Breast epithelium (tissue), 4 donors: ENCODE results near the gene RNF4. TPM values are rescaled to one million over a fixed set of nuclear protein-coding genes. Genes with fewer than 3 reads are reported as not detected.

Source experiments
- DNase-seq, 2 donors: peaks; one replicate each; pipeline ENCODE4 v3.0.0-alpha.2; 2019; ENCODE audit warnings: low spot score in 2 of 2
- H3K27ac ChIP-seq, 2 donors: fragments of 200-600 bp; sonication (generic) in 1 of 2; one replicate each; pipeline ENCODE4 v1.5.1; 2016 to 2019; ENCODE audit warnings: mild to moderate bottlenecking in 1 of 2
- H3K27me3 ChIP-seq, 2 donors: fragments of 200-600 bp; sonication (generic) in 1 of 2; one replicate each; pipeline versions ENCODE4 v1.5.1 to v1.6.0; 2017 to 2019; ENCODE audit warnings: control low read depth in 1 of 2, mild to moderate bottlenecking in 1 of 2
- H3K36me3 ChIP-seq: fragments of 200-600 bp; one replicate; pipeline ENCODE4 v1.5.1; 2019
- H3K4me1 ChIP-seq, 2 donors: fragments of 200-600 bp; sonication (generic); one replicate each; pipeline ENCODE4 v1.5.1; 2016 to 2019; ENCODE audit warnings: control low read depth in 1 of 2
- H3K4me3 ChIP-seq, 3 donors: fragments of 200-600 bp; sonication (generic); 1 replicate in 2 of 3; 2 replicates in 1 of 3; pipeline ENCODE4 v1.5.1; 2016 to 2019; ENCODE audit warnings: mild to moderate bottlenecking in 3 of 3, moderate library complexity in 2 of 3
- H3K9me3 ChIP-seq, 2 donors: fragments of 200-600 bp; sonication (generic) in 1 of 2; one replicate each; pipeline ENCODE4 v1.5.1; 2016 to 2019; ENCODE audit warnings: control low read depth in 1 of 2
- POLR2A ChIP-seq: fragments of 450-650 bp; IDR thresholded peaks from one replicate; pipeline ENCODE4 v1.6.1; 2016; ENCODE audit warnings: antibody characterized with exemption, mild to moderate bottlenecking, moderate library complexity
- POLR2AphosphoS5 ChIP-seq, 3 donors: sonication (generic); formaldehyde crosslinking; IDR thresholded peaks; one replicate each; pipeline ENCODE4 v1.6.1; 2017; ENCODE audit warnings: antibody characterized with exemption in 3 of 3
- intact Hi-C: fragments of 100-400 bp; cut with DNase I; formaldehyde crosslinking; loops from one replicate; pipeline ENCODE4 v1.15.1; 2023; ENCODE audit warnings: low total_unique reads
- total RNA-seq, 3 donors: library from RNA; depleted of rRNA; stranded (reverse); fragments of >200 nt; gene quantifications; one replicate each; pipeline ENCODE4 v1.1.0, GENCODE V29; 2016
- TF ChIP-seq, protein P1 (sequence below), 3 donors: fragments of 450-650 bp; IDR thresholded peaks; one replicate each; pipeline ENCODE4 v1.5.1; 2016 to 2017; ENCODE audit warnings: antibody characterized with exemption in 3 of 3, mild to moderate bottlenecking in 3 of 3, moderate library complexity in 3 of 3

RNF4 gene
- total RNA-seq, 3 donors from 2014 or later = 35.7 to 52.7 (median 40.8) TPM

DNA sequence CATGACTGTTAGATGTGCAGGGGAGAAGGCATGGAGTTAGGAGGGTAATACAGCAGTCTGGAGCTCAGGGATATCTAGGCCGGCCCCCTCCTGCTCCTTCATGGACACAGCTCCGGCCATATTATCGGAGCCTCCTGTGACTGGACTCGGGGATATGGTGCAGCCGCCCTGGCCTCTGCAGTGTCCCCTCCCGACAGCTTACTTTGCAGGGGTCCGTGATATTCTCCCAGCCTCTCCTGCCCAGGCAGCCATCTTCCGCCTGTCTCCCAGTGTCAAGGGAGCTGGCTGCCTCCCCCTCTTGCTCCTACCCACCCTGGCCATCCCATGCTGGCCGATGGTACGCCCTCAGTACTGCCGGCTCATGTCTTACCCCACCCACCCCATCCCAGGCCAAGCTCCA is 19.9 kb upstream of the RNF4 start:
- DNase-seq = no peak
- Histone ChIP-seq H3K36me3 (no peaks in the 10 kb centered on the region), H3K27ac (no peak overlapping the region), H3K4me1 (no peaks in the 10 kb centered on the region), H3K4me3 (no peak overlapping the region), H3K9me3 (no peaks in the 10 kb centered on the region), H3K27me3 (no peaks in the 10 kb centered on the region)
- TF ChIP-seq POLR2A (no peak), POLR2AphosphoS5 (IDR thresholded peaks at IDR 0.05) (no peak)
- TF ChIP-seq, protein P1, sequence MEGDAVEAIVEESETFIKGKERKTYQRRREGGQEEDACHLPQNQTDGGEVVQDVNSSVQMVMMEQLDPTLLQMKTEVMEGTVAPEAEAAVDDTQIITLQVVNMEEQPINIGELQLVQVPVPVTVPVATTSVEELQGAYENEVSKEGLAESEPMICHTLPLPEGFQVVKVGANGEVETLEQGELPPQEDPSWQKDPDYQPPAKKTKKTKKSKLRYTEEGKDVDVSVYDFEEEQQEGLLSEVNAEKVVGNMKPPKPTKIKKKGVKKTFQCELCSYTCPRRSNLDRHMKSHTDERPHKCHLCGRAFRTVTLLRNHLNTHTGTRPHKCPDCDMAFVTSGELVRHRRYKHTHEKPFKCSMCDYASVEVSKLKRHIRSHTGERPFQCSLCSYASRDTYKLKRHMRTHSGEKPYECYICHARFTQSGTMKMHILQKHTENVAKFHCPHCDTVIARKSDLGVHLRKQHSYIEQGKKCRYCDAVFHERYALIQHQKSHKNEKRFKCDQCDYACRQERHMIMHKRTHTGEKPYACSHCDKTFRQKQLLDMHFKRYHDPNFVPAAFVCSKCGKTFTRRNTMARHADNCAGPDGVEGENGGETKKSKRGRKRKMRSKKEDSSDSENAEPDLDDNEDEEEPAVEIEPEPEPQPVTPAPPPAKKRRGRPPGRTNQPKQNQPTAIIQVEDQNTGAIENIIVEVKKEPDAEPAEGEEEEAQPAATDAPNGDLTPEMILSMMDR (IDR thresholded peaks at IDR 0.05) = no peak
- intact Hi-C loops = no loop called here

DNA sequence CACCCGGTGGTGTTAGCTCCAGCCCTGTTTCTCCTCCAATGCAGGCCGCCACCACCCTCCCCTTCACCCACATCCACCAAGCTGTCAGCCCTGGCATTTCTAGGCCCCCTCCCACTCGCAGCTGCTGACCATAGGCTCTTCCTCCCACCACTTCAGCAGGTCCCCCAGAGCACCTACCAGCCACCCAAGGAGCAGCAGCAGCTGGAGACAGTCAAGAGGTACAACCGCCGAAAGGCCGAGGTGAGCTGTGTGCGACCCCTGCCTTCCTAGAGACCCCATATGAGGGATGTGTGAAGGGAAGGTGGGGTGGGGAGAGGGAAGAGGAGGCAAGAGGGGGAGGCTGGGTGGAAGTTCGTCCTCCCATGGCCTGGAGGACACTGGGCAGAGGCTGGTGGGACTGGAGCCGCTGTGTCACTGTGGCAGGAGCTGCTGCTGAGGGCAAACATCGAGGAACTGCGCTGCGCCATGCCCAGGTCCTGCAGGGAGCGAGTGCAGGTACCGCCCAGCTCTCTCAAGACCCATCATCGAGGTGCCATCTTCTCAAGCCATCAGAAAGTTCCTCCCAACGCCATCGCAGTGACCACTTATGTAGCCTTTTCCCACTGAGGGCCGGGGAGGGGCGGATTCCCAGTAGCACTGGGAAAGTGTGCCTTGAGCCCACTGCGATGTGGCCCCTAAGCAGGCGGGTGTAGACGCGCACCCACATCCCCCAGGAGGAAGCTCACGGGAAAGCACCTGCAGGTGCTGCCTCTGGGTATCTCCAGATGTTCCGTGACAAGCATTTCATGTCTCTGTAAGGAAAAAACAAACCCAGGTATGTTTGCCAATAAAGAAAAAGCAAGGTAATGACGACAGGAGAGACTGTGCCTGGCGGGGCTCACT is 19.2 kb upstream of the RNF4 start:
- Histone ChIP-seq H3K4me3 (no peak overlapping the region), H3K36me3 (no peaks in the 10 kb centered on the region), H3K4me1 (no peaks in the 10 kb centered on the region), H3K27ac (no peak overlapping the region), H3K9me3 (no peaks in the 10 kb centered on the region), H3K27me3 (no peaks in the 10 kb centered on the region)
- intact Hi-C loops = no loop called here
- no peak for DNase-seq
- TF ChIP-seq POLR2AphosphoS5 (IDR thresholded peaks at IDR 0.05) = no peak
- no peak for TF ChIP-seq POLR2A
- TF ChIP-seq, protein P1 (IDR thresholded peaks at IDR 0.05) = no peak

DNA sequence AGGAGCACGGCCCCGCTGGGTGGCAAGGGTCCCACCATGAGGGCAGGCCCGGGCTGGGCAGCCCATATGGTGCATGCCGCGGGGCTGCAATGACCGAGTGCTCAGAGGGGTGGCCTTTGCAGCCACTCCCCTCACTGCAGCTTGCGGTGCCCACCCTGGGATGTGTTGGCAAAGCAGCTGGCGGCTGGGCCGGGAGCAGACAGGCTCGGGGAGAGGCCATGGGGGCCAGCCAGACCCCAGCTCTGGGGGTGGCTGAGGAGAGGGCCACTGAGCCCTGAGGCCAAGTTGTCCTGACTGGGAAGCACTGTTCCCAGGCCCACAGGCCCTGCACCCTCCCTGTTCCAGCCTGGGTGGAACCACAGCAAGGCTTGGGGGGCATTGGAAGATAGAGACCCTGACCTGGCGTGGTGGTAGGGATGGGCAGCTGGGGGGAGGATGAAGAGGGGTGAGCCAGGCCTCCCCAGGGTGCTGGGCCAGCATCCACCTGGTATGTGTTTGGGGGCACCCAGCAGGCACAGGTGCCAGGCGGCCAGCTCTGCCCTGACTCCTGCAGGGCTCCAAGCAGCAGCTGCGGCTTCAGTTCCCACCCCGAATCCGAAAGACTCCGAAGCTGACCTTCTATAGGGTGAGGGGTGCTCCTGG is 18.4 kb upstream of the RNF4 start:
- DNase-seq = no peak
- intact Hi-C loops = no loop called here

DNA sequence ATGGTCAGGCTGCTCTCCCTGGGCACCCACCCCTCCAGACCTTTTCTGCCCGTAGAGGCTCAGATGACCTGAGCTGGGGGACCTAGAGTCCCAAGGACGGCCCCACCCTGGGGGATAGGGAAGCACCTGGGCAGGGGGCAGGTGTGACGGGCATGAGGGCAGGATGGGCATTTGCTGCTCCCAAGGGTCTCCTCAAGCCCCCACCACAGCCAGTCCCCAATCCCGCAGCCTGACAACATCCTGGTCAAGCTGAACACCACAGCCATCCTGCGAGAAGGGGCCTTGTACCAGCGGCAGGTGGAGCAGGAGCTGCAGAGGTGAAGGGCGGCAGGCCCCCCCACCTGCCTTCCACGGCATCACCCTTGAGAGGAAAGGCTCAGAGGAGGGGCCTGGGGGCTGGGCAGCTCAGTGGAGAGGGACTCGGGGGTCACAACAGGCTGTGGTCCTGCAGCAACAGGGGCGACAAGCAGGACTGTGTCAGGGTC is 17.8 kb upstream of the RNF4 start:
- no peak overlapping the region for H3K4me3 ChIP-seq
- no peak for DNase-seq
- H3K9me3 ChIP-seq = no peaks in the 10 kb centered on the region
- H3K27ac ChIP-seq = no peak overlapping the region
- intact Hi-C loops = no loop called here
- H3K36me3 ChIP-seq = no peaks in the 10 kb centered on the region
- no peaks in the 10 kb centered on the region for H3K27me3 ChIP-seq
- H3K4me1 ChIP-seq = no peaks in the 10 kb centered on the region
- TF ChIP-seq POLR2AphosphoS5 (IDR thresholded peaks at IDR 0.05) = no peak
- no peak for TF ChIP-seq POLR2A
- TF ChIP-seq, protein P1 (IDR thresholded peaks at IDR 0.05) = no peak

More for the DNA sequence above, 18.4 kb upstream of the RNF4 start:
- no peak overlapping the region for H3K4me3 ChIP-seq
- no peak overlapping the region for H3K27ac ChIP-seq
- H3K27me3 ChIP-seq = no peaks in the 10 kb centered on the region
- TF ChIP-seq POLR2A (no peak), POLR2AphosphoS5 (IDR thresholded peaks at IDR 0.05) (no peak)
- TF ChIP-seq, protein P1 (IDR thresholded peaks at IDR 0.05) = no peak
- no peaks in the 10 kb centered on the region for H3K9me3 ChIP-seq
- H3K4me1 ChIP-seq = no peaks in the 10 kb centered on the region
- H3K36me3 ChIP-seq = no peaks in the 10 kb centered on the region
